Gastroesophageal sphincter (tissue), 4 donors: ENCODE results near the gene COL6A3. TPM values are rescaled to one million over a fixed set of nuclear protein-coding genes. Genes with fewer than 3 reads are reported as not detected.

Experiments
- ATAC-seq: fragments of 150-250 bp; one replicate; pipeline ENCODE4 v1.9.1; 2016; ENCODE audit warnings: mild to moderate bottlenecking, moderate library complexity
- H3K27ac ChIP-seq, 4 donors: fragments of 200-600 bp; sonication (generic) in 3 of 4; 1 replicate in 3 of 4; 2 replicates in 1 of 4; pipeline ENCODE4 v1.5.1; 2016 to 2019
- H3K27me3 ChIP-seq: fragments of 200-600 bp; sonication (generic); one replicate; pipeline ENCODE4 v1.5.1; 2019
- H3K36me3 ChIP-seq, 2 donors: fragments of 200-600 bp; sonication (generic); one replicate each; pipeline ENCODE4 v1.5.1; 2019; ENCODE audit warnings: control low read depth in 1 of 2
- H3K4me1 ChIP-seq, 3 donors: fragments of 200-600 bp; sonication (generic); 1 replicate in 2 of 3; 2 replicates in 1 of 3; pipeline ENCODE4 v1.5.1; 2016 to 2019; ENCODE audit warnings: control low read depth in 2 of 3
- H3K4me3 ChIP-seq, 2 donors: fragments of 200-600 bp; sonication (generic); one replicate each; pipeline ENCODE4 v1.5.1; 2019; ENCODE audit warnings: mild to moderate bottlenecking in 1 of 2, moderate library complexity in 1 of 2
- H3K9me3 ChIP-seq, 3 donors: fragments of 200-600 bp; sonication (generic); one replicate each; pipeline ENCODE4 v1.5.1; 2017 to 2019; ENCODE audit warnings: control low read depth in 2 of 3
- EP300 ChIP-seq: sonication (generic); formaldehyde crosslinking; IDR thresholded peaks from one replicate; pipeline ENCODE4 v1.6.1; 2017; ENCODE audit warnings: antibody characterized with exemption, mild to moderate bottlenecking
- POLR2A ChIP-seq, 2 donors: fragments of 450-650 bp; IDR thresholded peaks; one replicate each; pipeline ENCODE4 v1.6.1; 2017; ENCODE audit warnings: antibody characterized with exemption in 2 of 2, mild to moderate bottlenecking in 2 of 2, moderate library complexity in 1 of 2
- POLR2AphosphoS5 ChIP-seq: sonication (generic); formaldehyde crosslinking; IDR thresholded peaks from one replicate; pipeline ENCODE4 v1.6.1; 2017; ENCODE audit warnings: antibody characterized with exemption
- WGBS, 2 donors: methylation state at CpG; one replicate each; pipeline ENCODE4 v1.1.5; 2018; ENCODE audit warnings: low coverage in 1 of 2; 5-methylcytosine and 5-hydroxymethylcytosine counted together
- total RNA-seq, 4 donors: library from RNA; depleted of rRNA; stranded (reverse); fragments of >200 nt; gene quantifications; one replicate each; pipeline ENCODE4 v1.1.0, GENCODE V29; 2016
- TF ChIP-seq, protein P1 (sequence below), 4 experiments: fragments of 200-600 bp in 2 of 4; fragments of 450-650 bp in 2 of 4; sonication (generic) in 1 of 4; IDR thresholded peaks; one replicate each; pipeline ENCODE4 v1.5.1; 2017 to 2019; ENCODE audit warnings: antibody characterized with exemption in 4 of 4, mild to moderate bottlenecking in 2 of 4, moderate library complexity in 2 of 4

Gene COL6A3
- total RNA-seq, 4 donors from 2014 or later, result 110 to 421 (median 310) TPM

DNA sequence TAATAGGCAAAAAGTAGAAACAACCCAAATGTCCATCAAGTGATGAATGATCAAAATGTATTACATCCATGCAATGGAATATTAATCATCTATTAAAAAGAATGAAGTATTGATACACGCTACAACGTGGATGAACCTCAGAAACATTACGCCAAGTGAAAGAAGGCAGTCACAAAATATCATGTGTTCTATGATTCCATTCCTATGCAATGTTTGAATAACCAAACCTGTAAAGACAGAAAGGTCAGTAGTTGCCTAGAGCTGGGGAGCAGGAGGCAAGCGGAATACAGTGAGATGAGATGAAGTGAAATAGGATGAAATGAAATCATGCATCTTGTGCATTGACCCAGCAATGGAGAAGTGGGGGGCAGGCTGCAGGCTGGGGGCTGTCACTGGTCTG, 17.9 kb upstream of the COL6A3 start:
- Histone ChIP-seq H3K4me1 (peaks cover 0 to 40% (median 8%) of the 10 kb centered on the region in 3 donors), H3K27me3 (no peaks in the 10 kb centered on the region), H3K4me3 (no peak overlapping the region), H3K27ac (no peak overlapping the region), H3K36me3 (no peaks in the 10 kb centered on the region), H3K9me3 (no peaks in the 10 kb centered on the region)
- no peak for ATAC-seq
- TF ChIP-seq POLR2AphosphoS5 (no peak), EP300 (no peak), POLR2A (IDR thresholded peaks at IDR 0.05) (no peak)
- TF ChIP-seq, protein P1, sequence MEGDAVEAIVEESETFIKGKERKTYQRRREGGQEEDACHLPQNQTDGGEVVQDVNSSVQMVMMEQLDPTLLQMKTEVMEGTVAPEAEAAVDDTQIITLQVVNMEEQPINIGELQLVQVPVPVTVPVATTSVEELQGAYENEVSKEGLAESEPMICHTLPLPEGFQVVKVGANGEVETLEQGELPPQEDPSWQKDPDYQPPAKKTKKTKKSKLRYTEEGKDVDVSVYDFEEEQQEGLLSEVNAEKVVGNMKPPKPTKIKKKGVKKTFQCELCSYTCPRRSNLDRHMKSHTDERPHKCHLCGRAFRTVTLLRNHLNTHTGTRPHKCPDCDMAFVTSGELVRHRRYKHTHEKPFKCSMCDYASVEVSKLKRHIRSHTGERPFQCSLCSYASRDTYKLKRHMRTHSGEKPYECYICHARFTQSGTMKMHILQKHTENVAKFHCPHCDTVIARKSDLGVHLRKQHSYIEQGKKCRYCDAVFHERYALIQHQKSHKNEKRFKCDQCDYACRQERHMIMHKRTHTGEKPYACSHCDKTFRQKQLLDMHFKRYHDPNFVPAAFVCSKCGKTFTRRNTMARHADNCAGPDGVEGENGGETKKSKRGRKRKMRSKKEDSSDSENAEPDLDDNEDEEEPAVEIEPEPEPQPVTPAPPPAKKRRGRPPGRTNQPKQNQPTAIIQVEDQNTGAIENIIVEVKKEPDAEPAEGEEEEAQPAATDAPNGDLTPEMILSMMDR (IDR thresholded peaks at IDR 0.05), result no peak
- WGBS, 2 donors, result 91 to 100% methylated on average over 1 to 4 of the region's 4 CpGs

DNA sequence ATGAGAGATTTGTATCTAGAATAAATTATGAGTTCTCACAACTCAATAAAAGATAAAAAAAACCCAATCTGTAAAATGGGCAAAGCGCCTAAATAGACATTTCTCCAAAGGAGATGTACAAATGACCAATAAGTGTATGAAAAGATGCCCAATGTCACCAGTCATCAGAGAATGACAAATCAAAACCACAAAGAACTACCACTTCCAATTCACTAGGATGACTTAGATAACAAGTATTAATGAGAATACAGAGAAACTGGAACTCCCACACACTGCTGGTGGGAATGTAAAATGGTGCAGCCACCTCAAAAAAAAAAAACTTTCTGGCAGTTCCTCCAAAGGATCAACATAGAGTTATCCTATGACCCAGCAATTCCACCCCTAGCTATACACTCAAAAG, 17.4 kb upstream of the COL6A3 start:
- Histone ChIP-seq H3K27me3 (no peaks in the 10 kb centered on the region), H3K27ac (no peak overlapping the region), H3K4me3 (no peak overlapping the region), H3K36me3 (no peaks in the 10 kb centered on the region), H3K4me1 (peaks cover 0 to 37% (median 8%) of the 10 kb centered on the region in 3 donors), H3K9me3 (no peaks in the 10 kb centered on the region)
- TF ChIP-seq, protein P1 (IDR thresholded peaks at IDR 0.05), result no peak
- TF ChIP-seq EP300 (no peak), POLR2A (IDR thresholded peaks at IDR 0.05) (no peak), POLR2AphosphoS5 (no peak)
- ATAC-seq, result no peak
- 91 to 100% methylated on average over 1 of the region's 1 CpG for WGBS, 2 donors

DNA sequence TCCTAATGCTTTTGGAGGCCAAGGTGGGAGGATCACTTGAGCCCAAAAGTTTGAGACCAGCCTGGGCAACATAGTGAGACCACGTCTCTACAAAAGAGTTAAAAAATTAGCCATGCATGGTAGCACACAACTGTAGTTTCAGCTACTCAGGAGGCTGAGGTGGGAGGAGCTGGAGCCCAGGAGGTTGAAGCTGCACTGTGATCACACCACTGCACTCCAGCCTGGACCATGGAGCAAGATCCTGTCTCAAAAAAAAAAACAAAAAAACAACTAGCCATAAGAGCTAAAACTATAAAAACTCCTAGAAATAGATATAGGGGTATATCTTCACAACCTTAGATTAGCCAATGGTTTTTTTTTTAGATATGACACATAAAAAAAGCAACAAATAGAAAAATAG, 16.9 kb upstream of the COL6A3 start:
- TF ChIP-seq POLR2AphosphoS5 (no peak), EP300 (no peak), POLR2A (IDR thresholded peaks at IDR 0.05) (no peak)
- TF ChIP-seq, protein P1 (IDR thresholded peaks at IDR 0.05), result no peak
- no peak for ATAC-seq
- no peaks in the 10 kb centered on the region for H3K9me3 ChIP-seq
- no peaks in the 10 kb centered on the region for H3K36me3 ChIP-seq
- 90% methylated on average over 1 of the region's 1 CpG; no CpG with 5 or more reads in 1 of the 2 donors for WGBS, 2 donors
- H3K4me3 ChIP-seq, result no peak overlapping the region
- no peaks in the 10 kb centered on the region for H3K27me3 ChIP-seq
- H3K27ac ChIP-seq, result no peak overlapping the region
- peaks cover 0 to 32% (median 8%) of the 10 kb centered on the region in 3 donors for H3K4me1 ChIP-seq

DNA sequence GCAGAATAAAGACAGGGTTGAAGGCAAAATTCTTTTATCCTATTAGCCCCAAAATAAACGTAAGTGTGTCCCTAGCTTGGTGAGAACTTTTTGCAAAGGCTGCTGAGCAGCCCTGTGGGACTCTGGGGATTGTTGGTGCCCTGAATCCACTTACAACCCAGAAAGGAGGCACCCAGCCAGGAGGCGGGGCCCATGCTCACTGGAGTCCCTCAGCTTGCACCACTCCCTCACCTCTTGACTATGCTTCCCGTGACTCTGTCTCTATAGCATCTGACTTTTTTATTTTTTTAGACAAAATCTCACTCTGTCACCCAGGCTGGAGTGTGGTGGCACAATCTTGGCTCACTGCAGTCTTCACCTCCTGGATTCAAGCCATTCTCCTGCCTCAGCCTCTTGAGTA, 15.8 kb upstream of the COL6A3 start:
- 66 to 82% methylated on average over 3 of the region's 3 CpGs for WGBS, 2 donors
- no peaks in the 10 kb centered on the region for H3K36me3 ChIP-seq
- no peak for ATAC-seq
- H3K27ac ChIP-seq, result no peak overlapping the region
- peaks cover 0 to 21% (median 0%) of the 10 kb centered on the region in 3 donors for H3K4me1 ChIP-seq
- no peak overlapping the region for H3K4me3 ChIP-seq
- no peaks in the 10 kb centered on the region for H3K27me3 ChIP-seq
- no peaks in the 10 kb centered on the region for H3K9me3 ChIP-seq
- TF ChIP-seq POLR2AphosphoS5, result no peak
- TF ChIP-seq, protein P1 (IDR thresholded peaks at IDR 0.05), result no peak
- no peak for TF ChIP-seq EP300
- no peak for TF ChIP-seq POLR2A (IDR thresholded peaks at IDR 0.05)

DNA sequence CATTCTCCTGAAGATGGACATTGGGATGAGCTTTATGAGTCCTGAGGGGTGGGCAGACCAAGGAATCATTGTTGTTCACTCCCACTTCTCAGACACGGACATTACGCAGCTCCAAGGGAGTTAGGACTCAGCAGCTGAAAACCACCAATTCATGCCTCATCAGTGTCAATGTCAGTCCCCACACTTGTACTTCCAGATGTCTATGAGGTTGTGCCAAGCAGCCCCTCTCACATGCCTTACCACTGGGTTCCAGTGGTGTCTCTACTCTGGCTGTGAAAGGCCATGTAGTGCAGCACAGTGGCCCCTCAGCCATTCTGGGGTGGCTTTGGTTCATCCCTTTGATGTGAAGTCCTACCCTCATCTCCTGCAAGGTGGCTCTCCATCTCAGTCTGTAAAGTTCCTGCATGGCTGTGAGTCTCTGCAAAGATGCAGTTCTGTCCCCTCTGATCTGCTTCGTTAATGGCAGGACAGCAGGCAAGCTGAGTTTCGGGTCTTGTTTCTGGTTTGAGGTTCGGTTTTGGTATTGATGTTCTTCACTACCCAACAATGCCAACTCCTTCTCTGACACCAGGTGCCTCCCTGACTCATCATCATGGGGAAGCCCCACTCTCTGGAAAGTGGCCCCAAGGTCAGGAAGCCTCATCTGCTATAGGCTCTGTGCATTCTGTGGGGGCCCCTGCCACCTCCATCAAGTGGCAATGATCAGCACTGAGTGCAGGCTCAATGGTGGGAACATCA, 14.0 kb upstream of the COL6A3 start:
- no peak for TF ChIP-seq POLR2AphosphoS5
- no peak for TF ChIP-seq EP300
- TF ChIP-seq, protein P1 (IDR thresholded peaks at IDR 0.05), result no peak
- TF ChIP-seq POLR2A (IDR thresholded peaks at IDR 0.05), result no peak
- no peaks in the 10 kb centered on the region for H3K9me3 ChIP-seq
- 93% methylated on average over 5 of the region's 5 CpGs; no CpG with 5 or more reads in 1 of the 2 donors for WGBS, 2 donors
- no peak overlapping the region for H3K4me3 ChIP-seq
- H3K27ac ChIP-seq, result no peak overlapping the region
- H3K4me1 ChIP-seq, result peaks cover 0 to 11% (median 0%) of the 10 kb centered on the region in 3 donors
- no peaks in the 10 kb centered on the region for H3K27me3 ChIP-seq
- ATAC-seq, result no peak
- no peaks in the 10 kb centered on the region for H3K36me3 ChIP-seq
